ENCODE measurements around the gene GTF2F1.
A peak's percentile ranks its signal among the peaks of the same experiment; 100 is the strongest.

- TF ChIP-seq, protein P1, sequence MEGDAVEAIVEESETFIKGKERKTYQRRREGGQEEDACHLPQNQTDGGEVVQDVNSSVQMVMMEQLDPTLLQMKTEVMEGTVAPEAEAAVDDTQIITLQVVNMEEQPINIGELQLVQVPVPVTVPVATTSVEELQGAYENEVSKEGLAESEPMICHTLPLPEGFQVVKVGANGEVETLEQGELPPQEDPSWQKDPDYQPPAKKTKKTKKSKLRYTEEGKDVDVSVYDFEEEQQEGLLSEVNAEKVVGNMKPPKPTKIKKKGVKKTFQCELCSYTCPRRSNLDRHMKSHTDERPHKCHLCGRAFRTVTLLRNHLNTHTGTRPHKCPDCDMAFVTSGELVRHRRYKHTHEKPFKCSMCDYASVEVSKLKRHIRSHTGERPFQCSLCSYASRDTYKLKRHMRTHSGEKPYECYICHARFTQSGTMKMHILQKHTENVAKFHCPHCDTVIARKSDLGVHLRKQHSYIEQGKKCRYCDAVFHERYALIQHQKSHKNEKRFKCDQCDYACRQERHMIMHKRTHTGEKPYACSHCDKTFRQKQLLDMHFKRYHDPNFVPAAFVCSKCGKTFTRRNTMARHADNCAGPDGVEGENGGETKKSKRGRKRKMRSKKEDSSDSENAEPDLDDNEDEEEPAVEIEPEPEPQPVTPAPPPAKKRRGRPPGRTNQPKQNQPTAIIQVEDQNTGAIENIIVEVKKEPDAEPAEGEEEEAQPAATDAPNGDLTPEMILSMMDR (IDR thresholded peaks at IDR 0.05), result peak in 3 of 4 donors; percentile 46 to 47 (median 46)
- no peak for TF ChIP-seq POLR2A (IDR thresholded peaks at IDR 0.05)
Observed at GRCh38 chr19:6354098-6354674, 38.8 kb downstream of the GTF2F1 start.

Measured in right lobe of liver (tissue), 4 donors.